Parathyroid adenoma (tissue), 2 donors: Measurements from ENCODE around the gene OASL.

ENCODE experiments used
- H2AFZ ChIP-seq: fragments of 300-600 bp; sonication (generic); one replicate; pipeline ENCODE4 v1.7.0; 2017; ENCODE audit warnings: antibody characterized with exemption, mild to moderate bottlenecking
- H3K27ac ChIP-seq: fragments of 300-600 bp; sonication (generic); one replicate; pipeline ENCODE4 v1.7.0; 2017
- H3K27me3 ChIP-seq: fragments of 300-600 bp; sonication (generic); one replicate; pipeline ENCODE4 v1.7.0; 2017; ENCODE audit warnings: low read length; ENCODE audit not compliant: control insufficient read depth, insufficient read depth
- H3K36me3 ChIP-seq: fragments of 300-600 bp; sonication (generic); one replicate; pipeline ENCODE4 v1.7.0; 2017; ENCODE audit warnings: low read length; ENCODE audit not compliant: control insufficient read depth, insufficient read depth
- H3K4me1 ChIP-seq: fragments of 300-600 bp; sonication (generic); one replicate; pipeline ENCODE4 v1.7.0; 2017; ENCODE audit warnings: control low read depth
- H3K4me2 ChIP-seq: fragments of 300-600 bp; sonication (generic); one replicate; pipeline ENCODE4 v1.7.0; 2017; ENCODE audit warnings: low read length
- H3K4me3 ChIP-seq: fragments of 300-600 bp; sonication (generic); one replicate; pipeline ENCODE4 v1.7.0; 2017; ENCODE audit warnings: low read depth, low read length
- H3K79me2 ChIP-seq: fragments of 300-600 bp; sonication (generic); one replicate; pipeline ENCODE4 v1.7.0; 2017; ENCODE audit warnings: control low read depth
- H3K9ac ChIP-seq: fragments of 300-600 bp; sonication (generic); one replicate; pipeline ENCODE4 v1.7.0; 2017; ENCODE audit warnings: mild to moderate bottlenecking
- H3K9me3 ChIP-seq: fragments of 300-600 bp; sonication (generic); one replicate; pipeline ENCODE4 v1.7.0; 2017; ENCODE audit warnings: low read length; ENCODE audit not compliant: control insufficient read depth
- CTCF ChIP-seq: fragments of 300-600 bp; sonication (generic); IDR thresholded peaks from one replicate; pipeline ENCODE4 v1.7.0; 2017; ENCODE audit warnings: antibody characterized with exemption, mild to moderate bottlenecking
- donor health status: primary hyperparathyroidism.

The OASL gene

DNA sequence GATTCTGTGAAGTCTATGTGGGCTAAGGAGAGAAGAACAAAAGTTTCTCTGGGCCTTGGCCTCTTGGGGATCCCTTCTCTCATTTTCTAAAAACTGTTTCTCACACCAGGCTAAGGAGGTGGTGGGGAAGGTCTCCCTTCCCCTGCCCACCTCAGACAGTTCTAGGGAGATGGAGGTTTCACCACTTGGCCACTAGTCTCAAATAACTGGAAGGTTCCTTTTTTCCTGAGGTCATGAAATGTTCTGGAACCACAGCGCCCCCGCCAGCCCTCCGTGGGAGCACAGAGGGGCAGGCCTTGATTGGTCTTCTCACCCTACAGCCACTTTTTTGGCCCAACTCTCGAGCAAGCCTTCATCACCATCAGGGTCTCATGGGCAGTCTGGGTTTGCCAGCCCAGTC lies 35.4 kb downstream of the OASL start:
- TF ChIP-seq CTCF = no peak
- Histone ChIP-seq H3K27ac (no peak overlapping the region), H3K4me2 (no peak overlapping the region), H3K36me3 (no peaks in the 10 kb centered on the region), H3K27me3 (no peaks in the 10 kb centered on the region), H3K4me3 (no peak overlapping the region), H3K79me2 (no peaks in the 10 kb centered on the region), H3K4me1 (no peaks in the 10 kb centered on the region), H3K9me3 (no peaks in the 10 kb centered on the region), H3K9ac (no peak overlapping the region), H2AFZ (no peak overlapping the region)

- Histone ChIP-seq H3K9ac (no peak overlapping the region), H3K79me2 (no peaks in the 10 kb centered on the region), H3K27me3 (no peaks in the 10 kb centered on the region), H3K4me2 (no peak overlapping the region), H3K27ac (no peak overlapping the region), H3K4me1 (no peaks in the 10 kb centered on the region), H3K36me3 (no peaks in the 10 kb centered on the region), H3K4me3 (no peak overlapping the region), H2AFZ (no peak overlapping the region), H3K9me3 (no peaks in the 10 kb centered on the region)
- TF ChIP-seq CTCF = no peak
Measured at GRCh38 chr12:121001841-121002483, 37.1 kb downstream of the OASL start.

- Histone ChIP-seq H3K79me2 (no peaks in the 10 kb centered on the region), H3K4me2 (no peak overlapping the region), H3K36me3 (no peaks in the 10 kb centered on the region), H3K9me3 (no peaks in the 10 kb centered on the region), H3K4me3 (no peak overlapping the region), H3K9ac (no peak overlapping the region), H3K4me1 (no peaks in the 10 kb centered on the region), H3K27me3 (no peaks in the 10 kb centered on the region), H2AFZ (no peak overlapping the region), H3K27ac (no peak overlapping the region)
- TF ChIP-seq CTCF = no peak
Measured at GRCh38 chr12:121001060-121001459, 38.0 kb downstream of the OASL start.

GRCh38 chr12:121000530-121000929 lies 38.5 kb downstream of the OASL start:
- Histone ChIP-seq H2AFZ (no peak overlapping the region), H3K36me3 (no peaks in the 10 kb centered on the region), H3K4me2 (no peak overlapping the region), H3K79me2 (no peaks in the 10 kb centered on the region), H3K27ac (no peak overlapping the region), H3K4me3 (no peak overlapping the region), H3K27me3 (no peaks in the 10 kb centered on the region), H3K4me1 (no peaks in the 10 kb centered on the region), H3K9ac (no peak overlapping the region), H3K9me3 (no peaks in the 10 kb centered on the region)
- no peak for TF ChIP-seq CTCF
